Hematopoietic multipotent progenitor cell treated with erythropoietin and hydrocortisone succinate and interleukin-3 and kit ligand, for 15 days (in vitro differentiated cells): Measurements from ENCODE around the gene BPIFB3.

Experiments
- DNase-seq: peaks from one replicate; pipeline ENCODE4 v3.0.0-alpha.2; 2015; ENCODE audit warnings: low spot score

Gene BPIFB3, protein sequence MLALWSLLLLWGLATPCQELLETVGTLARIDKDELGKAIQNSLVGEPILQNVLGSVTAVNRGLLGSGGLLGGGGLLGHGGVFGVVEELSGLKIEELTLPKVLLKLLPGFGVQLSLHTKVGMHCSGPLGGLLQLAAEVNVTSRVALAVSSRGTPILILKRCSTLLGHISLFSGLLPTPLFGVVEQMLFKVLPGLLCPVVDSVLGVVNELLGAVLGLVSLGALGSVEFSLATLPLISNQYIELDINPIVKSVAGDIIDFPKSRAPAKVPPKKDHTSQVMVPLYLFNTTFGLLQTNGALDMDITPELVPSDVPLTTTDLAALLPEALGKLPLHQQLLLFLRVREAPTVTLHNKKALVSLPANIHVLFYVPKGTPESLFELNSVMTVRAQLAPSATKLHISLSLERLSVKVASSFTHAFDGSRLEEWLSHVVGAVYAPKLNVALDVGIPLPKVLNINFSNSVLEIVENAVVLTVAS

GRCh38 chr20:33053291-33054106 lies at the start of gene BPIFB3:
Gene BPIFB3 (plus strand): TSS chr20:33053903. CDS start chr20:33055436, 1,533 bp downstream.
- no peak for DNase-seq

GRCh38 chr20:33004141-33004751 lies 49.5 kb upstream of the BPIFB3 start, which contains the start of gene SUN5:
Gene SUN5 (minus strand): TSS chr20:33004433. CDS start chr20:33004340, 93 bp downstream.
- no peak for DNase-seq

DNA sequence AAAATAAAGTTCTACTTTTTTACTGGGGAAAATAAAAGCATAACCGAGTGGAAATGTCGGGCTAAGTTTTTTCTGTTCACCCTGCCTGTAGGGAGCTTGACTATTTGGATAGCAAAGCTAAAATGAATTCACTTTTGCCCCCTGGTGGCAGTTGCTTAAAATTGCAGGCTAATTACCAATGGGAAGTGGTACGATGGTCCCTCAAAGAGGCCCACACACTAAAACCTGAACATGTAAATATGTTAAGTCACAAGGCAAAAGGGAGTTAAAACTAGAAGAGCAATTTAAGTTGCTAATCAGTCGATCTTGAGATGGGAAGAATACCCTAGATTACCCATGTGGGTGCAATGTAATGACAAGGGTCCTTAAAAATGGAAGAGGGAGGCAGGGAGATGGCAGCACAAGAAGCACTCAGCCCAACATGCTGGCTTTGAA lies 48.6 kb upstream of the BPIFB3 start:
- peak; percentile 29 for DNase-seq

DNA sequence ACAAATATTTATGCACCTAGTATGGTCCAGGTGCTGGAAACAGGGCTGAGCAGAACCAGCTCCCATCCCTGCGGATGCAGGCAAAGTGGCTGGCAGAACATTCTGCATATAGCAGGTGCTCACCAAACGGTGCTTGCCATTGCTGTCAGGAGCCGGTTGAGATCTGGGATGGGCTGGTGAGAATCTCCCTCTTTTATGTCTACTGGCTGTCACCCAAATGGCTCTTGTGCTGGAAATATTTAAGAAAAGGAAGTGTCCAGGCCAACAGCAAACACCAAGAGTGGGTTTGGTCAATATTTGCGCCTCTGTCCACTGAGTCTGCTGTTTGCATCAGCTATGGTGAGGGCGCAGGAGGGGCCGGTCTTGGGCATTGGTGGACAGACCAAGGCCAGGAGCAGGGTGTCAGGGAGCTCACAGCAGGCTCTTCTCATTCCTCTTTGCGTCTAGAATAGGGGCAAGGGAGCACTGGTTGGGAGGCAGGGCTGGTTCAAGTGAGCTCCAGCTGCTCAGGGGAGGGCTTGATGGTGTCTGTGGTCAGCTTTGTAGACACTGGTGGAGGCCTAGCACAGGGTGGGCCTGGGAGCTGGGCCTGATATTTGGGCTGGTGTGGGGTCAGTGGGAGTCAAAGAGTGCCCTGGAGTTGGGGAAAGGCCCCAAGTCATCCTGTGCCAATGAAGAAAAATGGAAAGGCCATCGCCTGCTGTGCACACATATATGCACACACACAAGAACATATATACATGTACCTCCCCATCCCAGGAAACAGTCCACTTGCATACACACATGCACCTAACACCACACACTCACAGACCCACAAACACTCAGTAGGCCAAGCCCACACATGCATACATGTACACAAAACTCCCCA lies 47.6 kb upstream of the BPIFB3 start:
- no peak for DNase-seq

DNA sequence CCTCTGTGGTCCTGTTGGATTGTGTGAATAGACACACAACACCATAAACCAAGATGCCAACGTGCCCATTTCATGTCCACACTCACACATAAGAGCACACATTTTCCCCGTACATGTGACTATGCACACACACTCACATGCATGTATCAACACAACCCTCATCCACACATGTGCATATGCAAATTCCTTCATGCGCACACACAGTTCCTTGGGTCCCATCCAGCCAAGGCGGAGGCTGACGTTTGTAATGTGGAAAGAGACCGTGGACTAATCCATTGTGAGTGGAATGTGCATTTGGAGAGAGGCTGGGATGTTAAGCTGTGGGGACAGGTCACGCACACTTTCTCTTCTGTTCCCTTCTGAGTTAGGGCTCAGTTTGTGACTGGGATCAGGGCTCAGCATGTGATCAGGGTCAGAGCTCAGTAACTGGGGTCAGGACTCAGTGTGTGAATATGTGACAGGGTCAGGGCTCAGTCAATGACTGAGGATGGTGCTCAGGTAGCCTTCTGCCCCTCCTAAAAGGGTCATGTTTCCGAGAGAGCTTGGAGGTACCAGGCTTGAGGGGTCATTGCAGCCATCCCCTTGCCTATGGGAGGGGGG lies 46.8 kb upstream of the BPIFB3 start:
- DNase-seq = no peak

- no peak for DNase-seq
These were observed 46.0 kb upstream of the BPIFB3 start, which contains the start of gene BPIFB2 for GRCh38 chr20:33007376-33008335. Gene BPIFB2 (plus strand): TSS chr20:33007704. CDS start chr20:33008575, 871 bp downstream.

- DNase-seq = no peak
These were observed 45.1 kb upstream of the BPIFB3 start for GRCh38 chr20:33008336-33009213.

DNA sequence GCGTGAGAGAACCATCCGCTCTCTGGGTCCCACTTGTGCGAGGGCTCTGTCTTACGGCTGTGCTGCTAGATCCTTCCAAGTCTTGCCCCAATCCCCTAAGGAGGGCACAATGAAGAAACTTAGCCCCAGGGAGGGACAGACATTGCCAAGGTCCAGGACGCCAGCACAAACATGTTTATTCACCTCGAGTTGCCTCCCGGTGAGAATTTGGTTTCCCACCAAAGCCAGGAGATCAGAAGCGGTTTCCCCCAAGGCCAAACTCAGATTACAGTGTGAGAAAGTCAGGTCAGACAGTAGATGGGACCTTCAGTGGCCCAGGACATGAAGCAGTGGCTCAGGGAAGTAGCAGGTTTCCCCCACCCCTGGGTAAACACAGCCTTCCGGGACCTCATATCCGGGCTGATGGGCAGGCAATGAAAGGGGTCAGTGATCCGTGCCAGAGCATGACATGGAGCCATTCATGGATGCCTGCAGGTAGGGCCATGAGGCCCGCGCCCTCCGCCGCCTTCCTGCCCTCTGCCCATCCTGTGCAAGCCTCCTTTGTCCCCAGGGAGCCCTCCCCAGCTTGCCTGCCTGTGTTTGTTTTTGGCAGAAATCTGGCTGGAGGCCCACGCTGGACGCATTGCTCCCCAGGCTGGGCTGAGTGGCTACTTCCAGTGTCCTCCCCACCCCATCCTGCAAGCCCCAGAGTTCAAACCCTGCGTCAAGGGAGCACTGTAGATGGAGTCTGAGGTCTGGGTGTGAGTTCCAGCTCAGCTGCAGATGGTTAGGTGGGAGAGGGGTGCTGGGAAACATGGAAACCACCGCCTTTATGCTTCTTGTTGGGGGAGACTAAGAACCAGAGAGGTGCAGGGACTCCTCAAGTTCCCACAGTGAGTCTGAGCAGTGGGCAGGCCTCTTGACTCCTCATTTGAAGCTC lies 44.2 kb upstream of the BPIFB3 start:
- no peak for DNase-seq

DNA sequence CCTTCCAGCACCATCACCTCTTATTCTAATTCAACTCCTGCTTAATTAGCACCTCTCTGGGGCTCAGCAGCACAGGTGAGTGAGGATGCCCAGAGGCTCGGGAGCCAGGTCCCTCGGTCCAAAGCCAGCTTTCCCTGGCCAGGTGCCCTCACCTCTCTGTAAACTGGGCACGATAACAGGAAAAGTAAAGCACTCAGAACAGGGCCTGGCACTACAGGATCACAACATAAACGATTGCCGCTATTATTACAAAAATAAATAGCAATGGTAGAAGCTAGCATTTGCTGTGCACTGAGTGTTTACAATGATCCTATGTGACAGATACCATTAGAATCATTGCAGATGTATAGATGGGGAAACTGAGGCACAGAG lies 43.6 kb upstream of the BPIFB3 start:
- no peak for DNase-seq

- DNase-seq = no peak
These were observed 42.8 kb upstream of the BPIFB3 start for GRCh38 chr20:33010674-33011449.

GRCh38 chr20:33012327-33013189 lies 41.1 kb upstream of the BPIFB3 start:
- DNase-seq = no peak

DNA sequence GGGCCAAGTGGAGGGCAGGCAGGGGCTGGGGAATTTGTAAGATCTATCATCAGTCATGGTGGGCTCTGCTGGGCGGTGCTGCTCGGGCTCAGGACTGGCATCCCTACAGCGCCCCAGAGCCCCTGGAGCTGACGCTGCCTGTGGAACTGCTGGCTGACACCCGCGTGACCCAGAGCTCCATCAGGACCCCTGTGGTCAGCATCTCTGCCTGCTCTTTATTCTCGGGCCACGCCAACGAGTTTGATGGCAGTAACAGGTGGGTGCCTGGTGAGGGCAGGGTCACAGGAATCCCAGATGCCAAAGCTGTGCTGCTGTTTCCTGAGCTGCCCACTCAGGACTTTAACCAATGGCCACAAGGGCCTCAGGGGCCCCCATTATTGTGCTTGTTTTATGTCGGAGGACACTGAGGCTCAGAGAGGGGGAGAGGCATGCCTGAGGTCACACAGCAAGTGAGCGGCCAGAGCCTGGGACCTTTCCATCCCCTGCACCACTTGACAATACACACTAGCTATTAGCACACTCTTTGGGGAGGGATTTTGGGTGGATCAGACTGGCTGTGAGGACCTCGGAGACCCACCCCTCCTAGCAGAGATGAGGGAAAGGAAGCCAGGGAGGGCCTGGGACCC lies 39.9 kb upstream of the BPIFB3 start:
- DNase-seq = no peak

GRCh38 chr20:33014336-33015113 lies 39.2 kb upstream of the BPIFB3 start:
- no peak for DNase-seq

- no peak for DNase-seq
These were observed 38.6 kb upstream of the BPIFB3 start for GRCh38 chr20:33015114-33015484.
